ENCODE results near the gene ACAD8. TPM values are rescaled to one million over a fixed set of nuclear protein-coding genes. Genes with fewer than 3 reads are reported as not detected.

Gene ACAD8
- total and polyA plus RNA-seq, 7 experiments from 2014 or later = 18.5 to 40.2 (median 26.1) TPM

DNA sequence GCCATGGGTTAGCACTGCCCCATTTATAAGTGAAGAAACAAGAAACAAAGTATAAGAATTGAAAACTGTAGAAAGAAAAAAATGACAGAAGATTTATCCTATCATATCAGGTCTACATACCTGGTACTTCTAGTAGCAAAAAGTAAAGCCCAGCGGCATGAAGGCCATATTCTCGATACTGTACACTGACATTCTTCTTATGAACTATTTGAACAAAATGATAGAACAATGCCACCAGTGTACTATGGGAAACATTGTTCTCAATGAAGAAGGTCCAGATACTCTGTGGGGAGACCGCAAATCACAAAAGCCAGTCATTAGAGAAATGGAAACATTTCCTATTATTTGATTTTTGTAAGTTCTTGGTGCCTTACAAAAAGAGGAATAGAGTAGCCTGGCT is 36.6 kb upstream of the ACAD8 start:
- POLR2A ChIA-PET = no interaction called here
- Mint-ChIP-seq H3K4me3 (no peak overlapping the region), H3K36me3 (peaks cover 11 to 49% (median 20%) of the 10 kb centered on the region in 5 donors)

DNA sequence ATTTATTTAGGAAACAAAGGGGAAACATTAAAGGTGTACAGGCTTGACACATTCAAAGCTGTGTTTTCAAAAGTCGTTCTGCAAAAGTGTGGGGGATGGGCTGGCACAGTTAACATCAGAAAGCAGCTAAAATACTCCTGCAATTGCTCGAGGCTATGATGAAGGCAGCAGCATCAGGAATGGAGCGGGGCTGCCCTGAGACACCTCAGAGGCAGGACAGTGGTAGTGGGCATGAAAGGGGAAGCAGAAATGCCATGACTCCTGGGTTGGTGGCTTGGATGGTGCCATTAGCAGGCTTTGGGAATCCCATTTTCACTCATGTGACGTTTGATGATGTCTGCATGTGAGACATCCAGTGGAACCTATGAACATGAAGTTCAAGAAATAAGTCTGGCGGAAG is 30.2 kb upstream of the ACAD8 start:
- H3K4me3 ChIP-seq (ENCODE audit: low read length) = peak overlapping the region; percentile 94
- H3K4me3 Mint-ChIP-seq = peak overlapping the region; percentile 95 to 98 (median 96)
- peak in 1 of 9 donors; percentile 5 for DNase-seq
- H3K4me1 Mint-ChIP-seq = peaks cover 39 to 65% (median 55%) of the 10 kb centered on the region in 7 donors
- intact Hi-C loops (cut with micrococcal nuclease) = loop anchor here in 1 of 2 donors (1.0 to 10.0 kb wide), 3 partner anchors 15 to 188 kb away; partner anchors contain the start of gene JAM3
- CTCF ChIA-PET = interaction anchor here (1.0 kb wide), 1 partner anchor 54 kb away, joined by 3 read pairs; no protein-coding TSS in a partner anchor
- POLR2A ChIA-PET = interaction anchor here (0.9 to 7.4 kb wide), 9 partner anchors 11 to 186 kb away, joined by 3 to 111 read pairs (median 13); partner anchors contain the start of genes ACAD8, GLB1L3 and THYN1
- no peaks in the 10 kb centered on the region for H3K27me3 ChIP-seq (ENCODE audit: control insufficient read depth in 2 of 2, insufficient read depth in 2 of 2, low read length in 2 of 2)
- peak overlapping the region; percentile 92 for H3K27ac ChIP-seq (ENCODE audit: low read depth, low read length)
- H3K36me3 Mint-ChIP-seq = peaks cover 11 to 28% (median 12%) of the 10 kb centered on the region in 5 donors
- no peaks in the 10 kb centered on the region for H3K9me3 ChIP-seq (ENCODE audit: control insufficient read depth in 2 of 3, low read length in 3 of 3)
- H3K4me1 ChIP-seq (ENCODE audit: control insufficient read depth in 2 of 2, insufficient read depth in 2 of 2, low read length in 2 of 2) = peaks cover 34% of the 10 kb centered on the region in 2 donors
- H3K27ac Mint-ChIP-seq = peak overlapping the region; percentile 55 to 99 (median 94)
- peaks cover 0 to 22% (median 5%) of the 10 kb centered on the region in 3 experiments for H3K36me3 ChIP-seq (ENCODE audit: control insufficient read depth in 2 of 3, insufficient read depth in 3 of 3, low read length in 3 of 3)
- peaks cover 0 to 5% (median 0%) of the 10 kb centered on the region in 11 donors for H3K9me3 Mint-ChIP-seq
- H3K27me3 Mint-ChIP-seq = peaks cover 0 to 4% (median 0%) of the 10 kb centered on the region in 5 donors
- ATAC-seq = no peak

More for the DNA sequence above, 36.6 kb upstream of the ACAD8 start:
- no peak for DNase-seq
- H3K27me3 ChIP-seq (ENCODE audit: control insufficient read depth in 2 of 2, insufficient read depth in 2 of 2, low read length in 2 of 2) = no peaks in the 10 kb centered on the region
- ATAC-seq = no peak
- peaks cover 0 to 34% (median 5%) of the 10 kb centered on the region in 3 experiments for H3K36me3 ChIP-seq (ENCODE audit: control insufficient read depth in 2 of 3, insufficient read depth in 3 of 3, low read length in 3 of 3)
- H3K27ac ChIP-seq (ENCODE audit: low read depth, low read length) = no peak overlapping the region
- H3K9me3 Mint-ChIP-seq = no peaks in the 10 kb centered on the region
- intact Hi-C loops (cut with micrococcal nuclease) = no loop called here
- peaks cover 9 to 57% (median 30%) of the 10 kb centered on the region in 7 donors for H3K4me1 Mint-ChIP-seq
- no peaks in the 10 kb centered on the region for H3K27me3 Mint-ChIP-seq
- CTCF ChIA-PET = no interaction called here
- no peak overlapping the region for H3K4me3 ChIP-seq (ENCODE audit: low read length)
- no peaks in the 10 kb centered on the region for H3K4me1 ChIP-seq (ENCODE audit: control insufficient read depth in 2 of 2, insufficient read depth in 2 of 2, low read length in 2 of 2)
- H3K27ac Mint-ChIP-seq = peak overlapping the region in 1 of 9 donors; percentile 53
- no peaks in the 10 kb centered on the region for H3K9me3 ChIP-seq (ENCODE audit: control insufficient read depth in 2 of 3, low read length in 3 of 3)

DNA sequence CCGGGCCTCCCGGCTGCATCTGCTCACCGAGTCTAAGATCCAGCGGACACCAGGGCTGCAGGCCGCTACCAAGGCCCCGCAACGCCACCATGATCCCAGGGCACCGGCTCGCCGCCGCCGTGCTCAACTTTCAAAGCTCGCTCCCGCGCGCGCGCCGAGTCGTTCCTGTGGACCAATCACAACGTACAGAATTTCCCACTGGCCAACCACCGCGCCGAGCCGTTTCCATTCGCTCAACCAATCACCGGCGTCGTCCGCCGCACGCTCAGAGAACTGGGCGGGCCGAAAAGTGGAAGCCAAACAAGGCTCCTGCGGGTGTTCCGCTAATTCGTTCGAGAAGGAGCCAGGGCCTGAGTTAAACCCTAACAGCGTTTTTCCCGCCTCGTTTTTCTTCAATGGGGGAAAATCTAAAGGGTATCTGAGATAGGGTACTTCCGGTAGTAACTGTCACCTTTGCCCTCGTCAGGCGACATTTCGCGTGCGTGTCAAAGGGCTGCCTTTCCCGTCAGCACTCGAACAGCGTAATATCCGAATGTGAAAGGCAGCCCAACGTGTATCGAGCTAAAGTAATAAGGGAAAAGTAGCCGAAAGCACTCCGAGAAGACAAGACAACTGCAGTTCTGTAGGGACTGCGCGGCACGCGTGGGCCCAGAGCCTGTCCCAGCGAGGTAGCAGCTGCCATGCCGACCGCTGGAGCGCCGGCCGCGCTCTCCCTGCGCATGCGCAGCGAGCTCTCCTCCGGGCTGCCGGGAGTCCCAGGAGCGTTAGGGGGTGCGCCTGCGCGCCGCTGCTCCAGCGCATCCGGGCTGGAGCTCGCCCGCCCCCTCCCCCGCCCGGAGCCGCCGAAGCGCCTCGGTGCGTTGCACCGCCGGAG is 29.3 kb upstream of the ACAD8 start, which contains the start of the genes NCAPD3 and VPS26B:
NCAPD3 (minus strand) TSS at position 132 of the 874 bp plus-strand sequence; CDS start at position 91, 41 bp downstream.
VPS26B (plus strand) TSS at position 836 of the 874 bp plus-strand sequence. CDS start 452 bp downstream, outside the sequence.
- CTCF ChIA-PET = interaction anchor here (0.9 to 1.7 kb wide), 5 partner anchors 10 to 53 kb away, joined by 3 to 7 read pairs (median 3); partner anchors contain the start of genes ACAD8, GLB1L3 and THYN1
- H3K27me3 Mint-ChIP-seq = peaks cover 0 to 4% (median 0%) of the 10 kb centered on the region in 5 donors
- H3K4me3 Mint-ChIP-seq = peak within 1 kb of the TSS; percentile 95 to 98 (median 97)
- H3K27ac ChIP-seq (ENCODE audit: low read depth, low read length) = peak within 1 kb of the TSS; percentile 92
- H3K4me1 ChIP-seq (ENCODE audit: control insufficient read depth in 2 of 2, insufficient read depth in 2 of 2, low read length in 2 of 2) = peaks cover 41 to 43% of the 10 kb centered on the region in 2 donors
- peak within 1 kb of the TSS; percentile 98 to 99 (median 99) for H3K27ac Mint-ChIP-seq
- peaks cover 0 to 5% (median 0%) of the 10 kb centered on the region in 11 donors for H3K9me3 Mint-ChIP-seq
- POLR2A ChIA-PET = interaction anchor here (0.6 to 7.4 kb wide), 18 partner anchors 10 to 279 kb away, joined by 3 to 111 read pairs (median 5); partner anchors contain the start of genes ACAD8, GLB1L2, GLB1L3 and THYN1
- DNase-seq (peak; percentile 91 to 96 (median 94)), ATAC-seq (peak; percentile 89)
- intact Hi-C loops (cut with micrococcal nuclease) = loop anchor here (1.0 to 10.0 kb wide), 12 partner anchors 16 to 279 kb away; partner anchors contain the start of genes ACAD8 (in 2 of the 2), GLB1L2 (in 2 of the 2), THYN1 (in 2 of the 2) and GLB1L3 (in 1 of the 2)
- H3K36me3 ChIP-seq (ENCODE audit: control insufficient read depth in 2 of 3, insufficient read depth in 3 of 3, low read length in 3 of 3) = peaks cover 0 to 13% (median 3%) of the 10 kb centered on the region in 3 experiments
- peak within 1 kb of the TSS; percentile 94 for H3K4me3 ChIP-seq (ENCODE audit: low read length)
- H3K27me3 ChIP-seq (ENCODE audit: control insufficient read depth in 2 of 2, insufficient read depth in 2 of 2, low read length in 2 of 2) = no peaks in the 10 kb centered on the region
- peaks cover 3 to 20% (median 5%) of the 10 kb centered on the region in 5 donors for H3K36me3 Mint-ChIP-seq
- no peaks in the 10 kb centered on the region for H3K9me3 ChIP-seq (ENCODE audit: control insufficient read depth in 2 of 3, low read length in 3 of 3)
- peaks cover 38 to 64% (median 55%) of the 10 kb centered on the region in 7 donors for H3K4me1 Mint-ChIP-seq

DNA sequence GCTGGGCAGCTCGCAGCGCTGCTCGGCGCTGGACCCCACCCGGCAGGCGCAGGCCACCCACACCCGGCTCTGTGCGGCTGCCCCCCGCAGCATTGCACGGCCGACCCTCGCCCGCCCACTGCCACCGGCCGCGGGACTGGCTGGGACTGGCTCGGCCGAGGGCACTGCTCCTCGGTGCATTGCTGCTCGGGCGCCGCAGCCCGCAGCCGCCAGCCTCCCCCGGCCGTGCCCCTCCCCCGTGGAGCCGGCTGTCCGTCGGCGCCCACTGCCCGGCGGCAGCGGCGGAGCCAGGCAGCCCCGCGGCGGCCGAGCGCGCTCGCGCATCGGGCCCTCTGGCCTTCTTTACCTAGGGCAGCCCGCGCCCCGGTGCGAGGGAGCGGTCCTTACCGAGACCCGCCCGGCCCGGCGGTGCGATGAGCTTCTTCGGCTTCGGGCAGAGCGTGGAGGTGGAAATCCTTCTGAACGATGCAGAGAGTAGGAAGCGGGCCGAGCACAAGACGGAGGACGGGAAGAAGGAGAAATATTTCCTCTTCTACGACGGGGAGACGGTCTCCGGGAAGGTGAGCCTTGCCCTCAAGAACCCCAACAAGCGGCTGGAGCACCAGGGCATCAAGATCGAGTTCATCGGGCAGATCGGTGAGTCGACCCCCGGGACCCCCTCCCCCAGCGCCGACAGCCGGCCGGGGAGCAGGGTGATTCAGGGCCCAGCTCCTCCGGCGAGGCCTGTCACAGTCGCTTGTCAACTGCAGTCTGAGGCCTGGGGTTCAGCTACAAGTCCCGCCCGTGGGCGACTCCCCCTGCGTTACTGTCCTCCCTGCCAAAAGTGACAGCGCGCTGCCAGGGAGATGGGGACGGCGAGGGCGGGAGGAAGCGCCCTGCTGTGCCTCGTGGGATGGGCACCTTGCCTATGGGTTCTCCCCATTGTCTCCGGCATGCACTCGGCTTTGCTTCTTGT is 28.4 kb upstream of the ACAD8 start:
- ChIA-PET CTCF (interaction anchor here (0.9 to 1.7 kb wide), 4 partner anchors 9 to 51 kb away, joined by 3 to 7 read pairs (median 4); partner anchors contain the start of genes ACAD8, GLB1L3 and THYN1), POLR2A (interaction anchor here (0.6 to 7.4 kb wide), 18 partner anchors 10 to 280 kb away, joined by 3 to 111 read pairs (median 6); partner anchors contain the start of genes ACAD8, GLB1L2, GLB1L3 and THYN1)
- Mint-ChIP-seq H3K27me3 (peaks cover 0 to 4% (median 0%) of the 10 kb centered on the region in 5 donors), H3K4me3 (peak overlapping the region; percentile 93 to 98 (median 96)), H3K27ac (peak overlapping the region; percentile 80 to 99 (median 87)), H3K9me3 (peaks cover 0 to 5% (median 0%) of the 10 kb centered on the region in 11 donors), H3K36me3 (peaks cover 0 to 25% (median 5%) of the 10 kb centered on the region in 5 donors), H3K4me1 (peaks cover 47 to 71% (median 65%) of the 10 kb centered on the region in 7 donors)
- ATAC-seq (peak; percentile 11), DNase-seq (peak; percentile 14 to 70 (median 41))
- Histone ChIP-seq H3K4me3 (ENCODE audit: low read length) (peak overlapping the region; percentile 94), H3K9me3 (ENCODE audit: control insufficient read depth in 2 of 3, low read length in 3 of 3) (no peaks in the 10 kb centered on the region), H3K36me3 (ENCODE audit: control insufficient read depth in 2 of 3, insufficient read depth in 3 of 3, low read length in 3 of 3) (peaks cover 0 to 7% (median 0%) of the 10 kb centered on the region in 3 experiments), H3K4me1 (ENCODE audit: control insufficient read depth in 2 of 2, insufficient read depth in 2 of 2, low read length in 2 of 2) (peaks cover 50 to 52% of the 10 kb centered on the region in 2 donors), H3K27me3 (ENCODE audit: control insufficient read depth in 2 of 2, insufficient read depth in 2 of 2, low read length in 2 of 2) (no peaks in the 10 kb centered on the region), H3K27ac (ENCODE audit: low read depth, low read length) (peak overlapping the region; percentile 92)
- intact Hi-C loops (cut with micrococcal nuclease) = loop anchor here (1.0 to 10.0 kb wide), 12 partner anchors 18 to 298 kb away; partner anchors contain the start of genes ACAD8 (in 2 of the 2), GLB1L2 (in 2 of the 2), GLB1L3 (in 2 of the 2) and THYN1 (in 2 of the 2)

DNA sequence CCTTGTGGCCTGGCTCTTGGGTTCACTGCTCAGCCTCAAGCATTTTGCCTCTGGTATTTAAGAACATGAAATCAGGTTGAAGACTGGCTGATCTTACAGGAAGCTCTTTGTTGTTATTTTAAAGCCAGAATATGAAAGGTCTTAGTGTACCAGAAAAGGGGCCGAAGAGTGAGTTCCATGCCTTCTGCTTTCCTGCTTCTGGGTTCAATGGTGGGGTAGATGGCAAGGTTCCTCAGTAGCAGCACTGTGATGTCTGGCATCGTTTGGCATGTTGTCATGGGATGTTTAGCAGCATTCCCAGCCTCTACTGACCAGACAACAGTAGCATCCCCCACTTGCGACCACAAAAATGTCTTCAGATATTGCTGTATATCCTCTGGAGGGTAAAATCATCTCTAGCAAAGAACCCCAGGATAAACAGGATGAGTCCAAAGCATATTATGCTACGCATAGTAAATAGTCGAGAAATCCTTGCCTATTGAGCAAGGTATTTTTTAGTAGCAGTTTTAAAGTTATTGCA is 26.5 kb upstream of the ACAD8 start:
- Histone ChIP-seq H3K4me1 (ENCODE audit: control insufficient read depth in 2 of 2, insufficient read depth in 2 of 2, low read length in 2 of 2) (peaks cover 61 to 63% of the 10 kb centered on the region in 2 donors), H3K27me3 (ENCODE audit: control insufficient read depth in 2 of 2, insufficient read depth in 2 of 2, low read length in 2 of 2) (no peaks in the 10 kb centered on the region), H3K27ac (ENCODE audit: low read depth, low read length) (no peak overlapping the region), H3K36me3 (ENCODE audit: control insufficient read depth in 2 of 3, insufficient read depth in 3 of 3, low read length in 3 of 3) (peaks cover 0 to 4% (median 0%) of the 10 kb centered on the region in 3 experiments), H3K9me3 (ENCODE audit: control insufficient read depth in 2 of 3, low read length in 3 of 3) (no peaks in the 10 kb centered on the region), H3K4me3 (ENCODE audit: low read length) (peak overlapping the region; percentile 94)
- H3K36me3 Mint-ChIP-seq = peaks cover 0 to 27% (median 0%) of the 10 kb centered on the region in 5 donors
- H3K27ac Mint-ChIP-seq = peak overlapping the region in 3 of 9 donors; percentile 33 to 91 (median 66)
- POLR2A ChIA-PET = interaction anchor here (1.0 to 7.4 kb wide), 3 partner anchors 16 to 35 kb away, joined by 3 to 111 read pairs (median 6); partner anchors contain the start of genes ACAD8 and THYN1
- H3K4me3 Mint-ChIP-seq = peak overlapping the region; percentile 79 to 98 (median 94)
- ATAC-seq (no peak), DNase-seq (no peak)
- peaks cover 0 to 4% (median 0%) of the 10 kb centered on the region in 5 donors for H3K27me3 Mint-ChIP-seq
- CTCF ChIA-PET = no interaction called here
- peaks cover 0 to 5% (median 0%) of the 10 kb centered on the region in 11 donors for H3K9me3 Mint-ChIP-seq
- intact Hi-C loops (cut with micrococcal nuclease) = loop anchor here (5.0 to 10.0 kb wide), 3 partner anchors 162 to 300 kb away; partner anchors contain the start of gene JAM3 (in 1 of the 2)
- H3K4me1 Mint-ChIP-seq = peaks cover 59 to 86% (median 74%) of the 10 kb centered on the region in 7 donors
